Body of pancreas (tissue), 4 donors: ENCODE data around the gene PTPN12.

ENCODE experiments used
- CTCF ChIP-seq, 7 experiments: fragments of 450-650 bp in 4 of 7; fragments of 200-600 bp in 3 of 7; sonication (generic) in 3 of 7; IDR thresholded peaks; one replicate each; pipeline ENCODE4 v1.5.1; 2016 to 2019; ENCODE audit warnings: antibody characterized with exemption in 7 of 7
- POLR2A ChIP-seq, 3 donors: fragments of 450-650 bp; IDR thresholded peaks; one replicate each; pipeline ENCODE4 v1.6.1; 2016; ENCODE audit warnings: antibody characterized with exemption in 3 of 3, mild to moderate bottlenecking in 2 of 3

DNA sequence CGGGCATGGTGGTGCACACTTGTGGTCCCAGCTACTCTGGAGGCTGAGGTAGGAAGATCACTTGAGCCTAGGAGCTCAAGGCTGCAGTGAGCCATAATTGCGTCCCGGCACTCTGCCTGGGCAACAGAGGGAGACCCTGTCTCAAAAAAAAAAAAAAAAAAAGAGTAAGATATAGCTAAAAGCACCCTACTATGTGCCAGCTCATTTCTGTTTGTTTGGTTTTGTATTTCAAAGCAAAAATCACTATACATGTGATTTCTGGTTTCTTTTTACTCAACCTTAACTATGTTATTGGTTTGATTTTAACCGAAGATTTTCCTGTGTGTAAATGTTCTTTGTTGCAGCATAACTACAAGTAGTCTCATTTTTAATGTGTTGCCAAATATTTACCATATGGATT lies 92.7 kb downstream of the PTPN12 start:
- no peak for TF ChIP-seq CTCF (IDR thresholded peaks at IDR 0.05)
- TF ChIP-seq POLR2A (IDR thresholded peaks at IDR 0.05) = no peak
